Activated naive CD8-positive, alpha-beta T cell treated with anti-CD3 and anti-CD28 coated beads for 36 hours (primary cell): ENCODE data around the gene COMMD10. TPM values are rescaled to one million over a fixed set of nuclear protein-coding genes. Genes with fewer than 3 reads are reported as not detected.

ENCODE experiments used
- DNase-seq: peaks from one replicate; pipeline ENCODE4 v3.0.0; 2021
- H3K27ac Mint-ChIP-seq: one replicate; pipeline ENCODE4 v1.8.0; 2022; ENCODE audit warnings: mild to moderate bottlenecking, moderate library complexity, mixed read lengths
- H3K27me3 Mint-ChIP-seq: one replicate; pipeline ENCODE4 v1.8.0; 2022; ENCODE audit warnings: mild to moderate bottlenecking, mixed read lengths
- H3K36me3 Mint-ChIP-seq: one replicate; pipeline ENCODE4 v1.8.0; 2021; ENCODE audit warnings: mild to moderate bottlenecking, mixed read lengths
- H3K4me1 Mint-ChIP-seq: one replicate; pipeline ENCODE4 v1.8.0; 2021; ENCODE audit warnings: mixed read lengths
- H3K4me3 Mint-ChIP-seq: one replicate; pipeline ENCODE4 v1.8.0; 2022; ENCODE audit warnings: mild to moderate bottlenecking, moderate library complexity, mixed read lengths
- H3K9me3 Mint-ChIP-seq: one replicate; pipeline ENCODE4 v1.8.0; 2022; ENCODE audit warnings: mixed read lengths
- total RNA-seq, 2 experiments: library from RNA; stranded (reverse); gene quantifications; one replicate each; pipeline ENCODE4 v1.2.3, GENCODE V29; 2021

Gene COMMD10
- total RNA-seq, 2 experiments from 2014 or later = 12.7 to 13.6 TPM

- Mint-ChIP-seq H3K4me3 (no peak overlapping the region), H3K27me3 (no peaks in the 10 kb centered on the region), H3K36me3 (peaks cover 44% of the 10 kb centered on the region), H3K9me3 (peaks cover 28% of the 10 kb centered on the region), H3K27ac (no peak overlapping the region), H3K4me1 (peaks cover under 1% of the 10 kb centered on the region)
- no peak for DNase-seq
Observed at GRCh38 chr5:116275282-116275681, 190.5 kb downstream of the COMMD10 start.

DNA sequence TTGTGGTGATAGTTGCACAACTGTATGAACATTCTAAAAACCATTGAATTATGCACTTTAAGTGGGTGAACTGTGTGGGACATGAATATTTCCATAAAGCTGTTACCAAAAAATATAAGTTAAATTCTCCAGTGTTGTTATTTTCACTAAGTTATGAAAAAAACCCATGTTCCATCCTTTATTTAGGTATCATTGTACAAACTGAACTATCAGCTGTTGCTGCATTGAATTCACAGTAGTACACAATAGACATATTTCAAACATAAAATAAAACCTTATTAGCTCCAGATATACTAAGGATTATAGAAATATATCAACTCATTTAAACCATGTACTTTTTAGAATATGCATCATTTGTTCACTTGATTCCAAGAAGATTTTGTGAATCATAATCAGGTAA, 192.1 kb downstream of the COMMD10 start:
- Mint-ChIP-seq H3K36me3 (peaks cover 45% of the 10 kb centered on the region), H3K9me3 (peaks cover 27% of the 10 kb centered on the region), H3K4me3 (no peak overlapping the region), H3K27me3 (no peaks in the 10 kb centered on the region), H3K27ac (no peak overlapping the region), H3K4me1 (peaks cover 2% of the 10 kb centered on the region)
- no peak for DNase-seq

GRCh38 chr5:116280149-116280803, 195.5 kb downstream of the COMMD10 start:
- H3K36me3 Mint-ChIP-seq = peaks cover 46% of the 10 kb centered on the region
- peaks cover 2% of the 10 kb centered on the region for H3K4me1 Mint-ChIP-seq
- peaks cover 14% of the 10 kb centered on the region for H3K9me3 Mint-ChIP-seq

GRCh38 chr5:116281309-116281708, 196.5 kb downstream of the COMMD10 start:
- H3K9me3 Mint-ChIP-seq = peaks cover 20% of the 10 kb centered on the region
- DNase-seq = no peak
- peaks cover 50% of the 10 kb centered on the region for H3K36me3 Mint-ChIP-seq
- H3K4me3 Mint-ChIP-seq = no peak overlapping the region
- no peaks in the 10 kb centered on the region for H3K27me3 Mint-ChIP-seq
- peaks cover 2% of the 10 kb centered on the region for H3K4me1 Mint-ChIP-seq
- no peak overlapping the region for H3K27ac Mint-ChIP-seq

More at GRCh38 chr5:116280149-116280803, 195.5 kb downstream of the COMMD10 start:
- no peak overlapping the region for H3K4me3 Mint-ChIP-seq
- H3K27ac Mint-ChIP-seq = no peak overlapping the region
- H3K27me3 Mint-ChIP-seq = no peaks in the 10 kb centered on the region
- no peak for DNase-seq

GRCh38 chr5:116288524-116288923, 203.7 kb downstream of the COMMD10 start:
- Mint-ChIP-seq H3K36me3 (peaks cover 67% of the 10 kb centered on the region), H3K9me3 (peaks cover 36% of the 10 kb centered on the region), H3K27ac (no peak overlapping the region), H3K27me3 (no peaks in the 10 kb centered on the region), H3K4me3 (no peak overlapping the region), H3K4me1 (no peaks in the 10 kb centered on the region)
- no peak for DNase-seq

- peaks cover 36% of the 10 kb centered on the region for H3K9me3 Mint-ChIP-seq
- no peak for DNase-seq
- H3K36me3 Mint-ChIP-seq = peaks cover 67% of the 10 kb centered on the region
- no peak overlapping the region for H3K4me3 Mint-ChIP-seq
- no peaks in the 10 kb centered on the region for H3K27me3 Mint-ChIP-seq
- no peaks in the 10 kb centered on the region for H3K4me1 Mint-ChIP-seq
- no peak overlapping the region for H3K27ac Mint-ChIP-seq
Observed at GRCh38 chr5:116289276-116289675, 204.5 kb downstream of the COMMD10 start.

GRCh38 chr5:116291271-116291670, 206.4 kb downstream of the COMMD10 start:
- no peak for DNase-seq
- no peaks in the 10 kb centered on the region for H3K4me1 Mint-ChIP-seq
- peaks cover 31% of the 10 kb centered on the region for H3K9me3 Mint-ChIP-seq
- no peak overlapping the region for H3K4me3 Mint-ChIP-seq
- no peak overlapping the region for H3K27ac Mint-ChIP-seq
- peaks cover 58% of the 10 kb centered on the region for H3K36me3 Mint-ChIP-seq
- no peaks in the 10 kb centered on the region for H3K27me3 Mint-ChIP-seq

DNA sequence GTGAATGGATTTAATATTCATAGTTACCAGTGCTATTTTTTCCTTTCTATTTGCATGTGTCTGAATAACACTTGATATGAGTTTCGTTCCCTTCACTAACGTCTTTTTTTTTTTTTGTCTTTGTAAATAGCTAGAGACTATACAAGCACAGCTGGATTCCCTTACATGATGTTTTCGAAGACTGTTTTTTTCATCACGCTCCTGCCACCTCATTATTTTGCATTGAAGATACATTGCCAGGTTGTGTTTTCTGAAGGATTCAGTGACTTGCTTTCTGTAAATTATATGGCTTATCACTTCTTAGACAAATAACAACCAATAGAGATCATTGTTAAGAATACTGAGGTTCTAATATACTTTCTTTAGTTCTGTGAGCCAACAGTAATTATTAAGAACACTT, 207.5 kb downstream of the COMMD10 start:
- Mint-ChIP-seq H3K4me3 (no peak overlapping the region), H3K4me1 (no peaks in the 10 kb centered on the region), H3K36me3 (peaks cover 60% of the 10 kb centered on the region), H3K9me3 (peaks cover 30% of the 10 kb centered on the region), H3K27me3 (no peaks in the 10 kb centered on the region), H3K27ac (no peak overlapping the region)
- no peak for DNase-seq

DNA sequence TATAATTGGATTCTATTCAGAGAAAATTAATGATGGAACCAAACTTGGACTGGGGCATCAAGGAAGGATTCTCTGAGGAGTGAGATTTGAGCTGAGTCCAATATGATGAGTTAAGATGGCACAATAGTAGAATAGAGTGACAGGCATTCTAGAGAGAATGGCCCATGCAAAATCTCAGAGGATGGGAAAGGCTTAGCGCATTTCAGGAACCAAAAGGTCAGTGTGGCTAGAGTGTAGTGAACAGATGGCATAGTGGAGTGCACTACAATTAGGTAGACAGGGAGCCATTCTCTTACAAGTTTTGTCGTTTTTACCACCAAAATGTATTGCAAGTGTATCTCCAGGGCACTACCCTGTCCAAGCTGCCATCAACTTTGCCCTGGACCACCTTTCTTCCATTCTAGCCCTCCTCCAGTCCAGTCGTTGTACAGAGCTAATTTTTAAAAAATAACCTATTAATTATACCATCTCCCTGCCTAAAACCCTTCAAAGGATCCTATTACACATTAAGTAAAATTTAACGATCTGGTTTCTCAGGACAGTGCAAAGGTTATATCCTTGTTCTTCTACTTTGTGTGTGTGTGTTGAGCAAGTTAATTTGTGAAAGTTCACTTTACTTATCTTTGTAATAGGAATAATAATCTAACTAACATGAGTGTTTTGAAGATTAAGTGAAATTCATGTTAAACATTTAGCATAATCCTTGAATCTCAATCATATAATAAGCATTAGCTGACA, 211.7 kb downstream of the COMMD10 start:
- Mint-ChIP-seq H3K4me1 (no peaks in the 10 kb centered on the region), H3K36me3 (peaks cover 60% of the 10 kb centered on the region), H3K9me3 (peaks cover 15% of the 10 kb centered on the region), H3K27ac (no peak overlapping the region), H3K27me3 (no peaks in the 10 kb centered on the region), H3K4me3 (no peak overlapping the region)
- DNase-seq = no peak

DNA sequence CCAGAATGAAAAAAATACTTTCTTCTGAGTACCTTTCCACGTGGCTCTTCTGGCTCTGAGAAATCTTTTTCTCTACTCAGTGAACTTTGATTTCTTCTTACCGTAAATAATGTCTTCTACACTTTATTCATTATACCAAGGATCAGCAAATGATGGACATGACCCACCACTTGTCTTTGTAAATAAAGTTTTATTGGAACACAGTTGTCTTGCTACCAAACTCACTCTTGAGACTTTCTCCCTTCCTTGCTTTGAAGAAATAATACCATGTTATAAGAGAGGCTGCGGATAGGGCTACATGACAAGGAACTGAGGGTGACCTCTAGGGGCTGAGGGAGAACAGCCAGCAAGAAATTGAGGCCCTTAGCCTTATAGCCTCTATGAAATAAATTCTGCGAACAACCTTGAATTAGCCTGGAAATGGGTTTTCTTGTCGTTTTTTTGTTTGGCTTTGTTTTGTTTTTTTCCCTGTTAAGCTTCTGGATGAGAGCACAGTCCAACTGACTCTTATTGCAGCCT, 212.5 kb downstream of the COMMD10 start:
- H3K9me3 Mint-ChIP-seq = peaks cover 15% of the 10 kb centered on the region
- no peak for DNase-seq
- H3K4me3 Mint-ChIP-seq = no peak overlapping the region
- peaks cover 62% of the 10 kb centered on the region for H3K36me3 Mint-ChIP-seq
- no peaks in the 10 kb centered on the region for H3K4me1 Mint-ChIP-seq
- no peak overlapping the region for H3K27ac Mint-ChIP-seq
- no peaks in the 10 kb centered on the region for H3K27me3 Mint-ChIP-seq

DNA sequence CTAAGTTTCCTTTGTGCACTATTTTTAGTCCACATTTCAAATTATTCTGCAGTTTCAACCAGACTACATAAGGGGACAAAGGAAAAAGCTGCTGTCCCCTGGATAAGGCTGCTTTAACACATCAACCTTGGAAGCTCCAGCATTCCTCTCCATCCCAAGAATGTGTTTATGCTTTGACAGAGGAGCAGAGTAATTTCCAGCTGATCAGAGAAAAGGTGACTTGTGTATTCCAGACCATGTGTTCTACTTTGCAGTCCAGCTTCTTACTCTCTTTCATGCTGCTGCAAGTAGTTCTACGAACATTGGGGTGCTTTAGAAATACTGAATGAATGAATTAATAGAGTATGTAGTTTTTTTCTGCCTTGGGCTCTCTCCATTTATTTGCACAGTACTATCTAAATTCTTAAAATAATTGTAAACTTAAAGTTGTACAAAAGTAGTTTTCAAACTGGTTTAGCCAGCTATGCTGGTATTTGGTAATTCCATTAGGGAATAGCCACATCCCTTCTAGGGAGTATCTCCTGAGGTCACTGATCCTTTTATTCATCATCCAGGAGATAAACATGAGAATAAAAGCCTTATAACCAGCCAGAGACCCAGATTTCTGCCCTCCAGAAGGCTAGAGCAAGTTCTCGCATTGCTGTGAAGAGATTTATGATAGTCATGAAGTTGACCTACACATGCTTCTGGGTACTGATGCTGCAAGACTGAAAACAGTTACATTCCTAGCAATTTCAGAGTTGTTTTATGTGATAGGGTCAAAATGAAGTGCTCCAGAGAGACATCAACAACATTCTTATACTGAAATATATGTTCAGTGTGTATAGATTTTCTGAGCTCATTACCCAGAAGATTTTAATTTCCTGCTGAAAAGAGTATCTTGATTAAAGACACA, 215.2 kb downstream of the COMMD10 start:
- no peak overlapping the region for H3K27ac Mint-ChIP-seq
- no peak for DNase-seq
- H3K27me3 Mint-ChIP-seq = no peaks in the 10 kb centered on the region
- peaks cover 73% of the 10 kb centered on the region for H3K36me3 Mint-ChIP-seq
- H3K9me3 Mint-ChIP-seq = peaks cover 23% of the 10 kb centered on the region
- no peaks in the 10 kb centered on the region for H3K4me1 Mint-ChIP-seq
- H3K4me3 Mint-ChIP-seq = no peak overlapping the region

DNA sequence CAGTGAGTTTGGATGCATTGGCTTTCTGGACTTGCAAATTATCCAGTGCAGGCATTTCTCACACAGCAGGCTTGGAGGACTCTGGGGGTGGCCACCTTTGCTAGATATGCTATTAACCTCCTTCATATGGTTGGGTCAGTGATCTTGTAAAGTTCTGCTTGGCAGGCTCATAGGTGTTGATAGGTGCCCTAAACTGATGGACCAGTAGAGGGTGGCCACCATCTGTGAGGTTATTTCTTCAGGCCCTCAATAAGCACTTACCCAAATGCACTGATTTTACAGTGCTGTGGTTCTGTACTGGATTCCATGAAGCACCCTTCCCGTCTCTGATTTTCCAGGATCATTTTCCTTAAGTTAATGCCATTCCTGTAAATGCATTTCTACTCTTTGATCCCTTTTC, 216.3 kb downstream of the COMMD10 start:
- Mint-ChIP-seq H3K27me3 (no peaks in the 10 kb centered on the region), H3K9me3 (peaks cover 31% of the 10 kb centered on the region), H3K4me3 (no peak overlapping the region), H3K4me1 (no peaks in the 10 kb centered on the region), H3K27ac (no peak overlapping the region), H3K36me3 (peaks cover 80% of the 10 kb centered on the region)
- no peak for DNase-seq

- H3K36me3 Mint-ChIP-seq = peaks cover 82% of the 10 kb centered on the region
Observed at GRCh38 chr5:116303340-116303739, 218.5 kb downstream of the COMMD10 start.

GRCh38 chr5:116303810-116304209, 219.0 kb downstream of the COMMD10 start:
- Mint-ChIP-seq H3K27me3 (no peaks in the 10 kb centered on the region), H3K4me3 (no peak overlapping the region), H3K27ac (no peak overlapping the region), H3K4me1 (no peaks in the 10 kb centered on the region), H3K9me3 (peaks cover 30% of the 10 kb centered on the region), H3K36me3 (peaks cover 78% of the 10 kb centered on the region)
- no peak for DNase-seq

More at GRCh38 chr5:116303340-116303739, 218.5 kb downstream of the COMMD10 start:
- Mint-ChIP-seq H3K9me3 (peaks cover 30% of the 10 kb centered on the region), H3K27ac (no peak overlapping the region), H3K27me3 (no peaks in the 10 kb centered on the region), H3K4me3 (no peak overlapping the region), H3K4me1 (no peaks in the 10 kb centered on the region)
- DNase-seq = no peak

DNA sequence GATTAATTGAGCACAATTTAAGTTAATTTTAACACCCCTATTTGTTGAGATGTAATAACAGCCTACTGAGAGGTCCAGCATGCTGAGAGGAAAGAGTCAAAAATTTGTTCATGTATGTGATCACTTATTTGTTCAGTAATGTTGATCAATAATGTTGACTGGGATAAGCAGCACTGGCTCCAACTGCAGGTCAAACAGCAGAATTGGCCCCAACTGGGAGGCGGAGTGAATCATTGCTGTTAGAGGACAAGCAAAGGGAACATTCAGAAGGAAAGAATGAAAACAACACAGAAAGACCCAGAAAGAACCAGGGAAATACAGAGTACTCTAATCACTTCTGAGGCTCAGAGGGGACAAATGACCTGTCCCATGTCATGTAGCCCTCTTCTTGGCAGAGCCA, 221.1 kb downstream of the COMMD10 start:
- no peak for DNase-seq
- Mint-ChIP-seq H3K9me3 (peaks cover 38% of the 10 kb centered on the region), H3K4me1 (no peaks in the 10 kb centered on the region), H3K27ac (no peak overlapping the region), H3K27me3 (no peaks in the 10 kb centered on the region), H3K36me3 (peaks cover 83% of the 10 kb centered on the region), H3K4me3 (no peak overlapping the region)
